HepG2 (cell line): ENCODE results near the gene ZBTB46. TPM values are rescaled to one million over a fixed set of nuclear protein-coding genes. Genes with fewer than 3 reads are reported as not detected.

ENCODE experiments used
- ATAC-seq: fragments of 200-7000 bp; cut with Tn5 transposase; 3 replicates; pipeline ENCODE4 v1.9.1; 2020; ENCODE audit warnings: mild to moderate bottlenecking, moderate library complexity
- BruUV-seq: library from RNA; stranded (reverse); fragments of 400-500 nt; replicated peaks from 2 replicates; lab custom pipeline; 2021; lab: Mats Ljungman, UMichigan
- CTCF ChIA-PET: fragments of 300-600 bp; formaldehyde crosslinking; extraction: SDS; loops from one replicate; lab custom pipeline; 2021; ENCODE audit warnings: low total read pairs, inconsistent platforms, low intra/inter-chr PET ratio; lab: Yijun Ruan, JAX
- POLR2A ChIA-PET: fragments of 350-600 bp; sonication (Branson Sonifier 250); formaldehyde crosslinking; loops from one replicate; lab custom pipeline; 2020; ENCODE audit warnings: antibody characterized with exemption, inconsistent platforms; lab: Yijun Ruan, JAX
- DNase-seq: peaks from one replicate; pipeline ENCODE4 v3.0.0-alpha.2; 2015; ENCODE audit warnings: low spot score
- FAIRE-seq: peaks from 3 replicates; lab custom pipeline; 2011; peaks lifted over from hg19 to GRCh38; lab: Jason Lieb, UNC
- H2AFZ ChIP-seq: one replicate; pipeline ENCODE4 v1.6.1; 2011; ENCODE audit warnings: low read length, inconsistent platforms
- H3K27ac ChIP-seq: fragments of 300-600 bp; 3 replicates; pipeline ENCODE4 v1.8.0; 2011; ENCODE audit warnings: mixed run types, mild to moderate bottlenecking, mixed read lengths, low read length, inconsistent platforms; ENCODE audit not compliant: insufficient read depth; ENCODE audit errors: extremely low read length
- H3K27me3 ChIP-seq, 2 experiments: fragments of 200-600 bp in 1 of 2; 2 replicates in 1 of 2; 3 replicates in 1 of 2; pipeline versions ENCODE4 v1.6.0 to v1.8.0; 2011; ENCODE audit warnings: low read length in 2 of 2, mild to moderate bottlenecking in 2 of 2, moderate library complexity in 2 of 2, inconsistent platforms in 1 of 2; ENCODE audit not compliant: insufficient read depth in 2 of 2, control insufficient read depth in 1 of 2
- H3K36me3 ChIP-seq, 2 experiments: fragments of 200-600 bp in 1 of 2; replicated peaks in 1 of 2; 2 replicates in 1 of 2; 3 replicates in 1 of 2; pipeline versions ENCODE4 v1.5.1 to v1.8.0; 2011; ENCODE audit warnings: low read length in 2 of 2, inconsistent platforms in 1 of 2; ENCODE audit not compliant: insufficient read depth in 2 of 2, control insufficient read depth in 1 of 2
- H3K4me1 ChIP-seq: 2 replicates; pipeline ENCODE4 v1.5.1; 2012; ENCODE audit warnings: low read length, inconsistent platforms; ENCODE audit not compliant: insufficient read depth
- H3K4me2 ChIP-seq: 2 replicates; pipeline ENCODE4 v1.6.0; 2011; ENCODE audit warnings: low read depth, low read length, inconsistent platforms
- H3K4me3 ChIP-seq, 3 experiments: fragments of 200-600 bp in 1 of 3; sonication (generic), shearing (Covaris generic) in 1 of 3; replicated peaks in 1 of 3; 2 replicates each; pipeline ENCODE4 v1.5.1; 2011 to 2016; ENCODE audit warnings: low read length in 3 of 3, inconsistent platforms in 2 of 3, low read depth in 2 of 3, mild to moderate bottlenecking in 2 of 3, control low read depth in 1 of 3, mixed read lengths in 1 of 3; ENCODE audit not compliant: insufficient read depth in 1 of 3
- H3K79me2 ChIP-seq: one replicate; pipeline ENCODE4 v1.6.1; 2011; ENCODE audit warnings: low read length, inconsistent platforms; ENCODE audit not compliant: insufficient read depth
- H3K9ac ChIP-seq: 2 replicates; pipeline ENCODE4 v1.6.0; 2011; ENCODE audit warnings: mild to moderate bottlenecking, low read depth, low read length, inconsistent platforms; ENCODE audit not compliant: insufficient read depth
- H3K9me3 ChIP-seq: 2 replicates; pipeline ENCODE4 v1.5.1; 2012; ENCODE audit warnings: mild to moderate bottlenecking, low read length
- H4K20me1 ChIP-seq: 2 replicates; pipeline ENCODE4 v1.6.0; 2011; ENCODE audit warnings: inconsistent platforms, mild to moderate bottlenecking, low read length, moderate library complexity; ENCODE audit not compliant: insufficient read depth
- ARNT ChIP-seq: fragments of 450-650 bp; IDR thresholded peaks from 2 replicates; pipeline ENCODE4 v1.6.1; 2017
- ASH2L ChIP-seq: fragments of 300-600, 200-600 bp; sonication (generic); IDR thresholded peaks from 2 replicates; pipeline ENCODE4 v1.7.0; 2017; ENCODE audit warnings: low read depth, mild to moderate bottlenecking, moderate library complexity, mixed read lengths, low read length; ENCODE audit not compliant: insufficient read length
- ATF4 ChIP-seq, 2 experiments: fragments of 450-650 bp in 1 of 2; sonication (generic) in 1 of 2; formaldehyde crosslinking; IDR thresholded peaks; 2 replicates each; pipeline versions ENCODE4 v1.5.0 to v1.8.0; 2020 to 2022; ENCODE audit warnings: mild to moderate bottlenecking in 1 of 2, missing genetic modification reagents in 1 of 2
- CBX2 ChIP-seq, 2 experiments: fragments of 200-600 bp in 1 of 2; sonication (generic); formaldehyde crosslinking in 1 of 2; IDR thresholded peaks; 2 replicates each; pipeline versions ENCODE4 v1.7.0 to v1.8.1; 2018 to 2022; ENCODE audit warnings: low read depth in 2 of 2, low read length in 1 of 2, mild to moderate bottlenecking in 1 of 2, missing genetic modification reagents in 1 of 2
- ELF3 ChIP-seq: IDR thresholded peaks from 2 replicates; pipeline ENCODE4 v1.6.1; 2016; ENCODE audit warnings: missing genetic modification reagents, missing compliant biosample characterization
- EP300 ChIP-seq, 3 experiments: sonication (generic) in 1 of 3; formaldehyde crosslinking in 1 of 3; IDR thresholded peaks; 2 replicates each; pipeline versions ENCODE4 v1.5.1 to v1.6.1; 2011 to 2020; ENCODE audit warnings: low read depth in 2 of 3, low read length in 2 of 3, borderline replicate concordance in 1 of 3, improper control_type of control experiment in 1 of 3, mild to moderate bottlenecking in 1 of 3, missing genetic modification reagents in 1 of 3, moderate library complexity in 1 of 3
- GLI4 ChIP-seq: sonication (generic); formaldehyde crosslinking; IDR thresholded peaks from 2 replicates; pipeline ENCODE4 v1.5.1; 2020; ENCODE audit warnings: missing genetic modification reagents, mild to moderate bottlenecking, moderate library complexity, borderline replicate concordance
- HMG20A ChIP-seq: IDR thresholded peaks from 2 replicates; pipeline ENCODE4 v1.6.1; 2016; ENCODE audit warnings: borderline replicate concordance
- IKZF1 ChIP-seq: fragments of 450-650 bp; IDR thresholded peaks from 2 replicates; pipeline ENCODE4 v1.7.1; 2016
- MAFG ChIP-seq: sonication (generic); formaldehyde crosslinking; IDR thresholded peaks from 2 replicates; pipeline ENCODE4 v1.5.1; 2020; ENCODE audit warnings: mild to moderate bottlenecking, missing genetic modification reagents
- MED1 ChIP-seq: sonication (generic); formaldehyde crosslinking; IDR thresholded peaks from 2 replicates; pipeline ENCODE4 v1.4.0; 2020; ENCODE audit warnings: missing genetic modification reagents
- PATZ1 ChIP-seq: sonication (generic); formaldehyde crosslinking; IDR thresholded peaks from 2 replicates; pipeline ENCODE4 v1.4.0; 2020; ENCODE audit warnings: missing genetic modification reagents
- ZNF224 ChIP-seq: sonication (generic); formaldehyde crosslinking; IDR thresholded peaks from 2 replicates; pipeline ENCODE4 v1.5.0; 2020; ENCODE audit warnings: mild to moderate bottlenecking, missing genetic modification reagents
- ZNF33A ChIP-seq: sonication (generic); formaldehyde crosslinking; IDR thresholded peaks from 2 replicates; pipeline ENCODE4 v1.5.1; 2020; ENCODE audit warnings: missing genetic modification reagents, mild to moderate bottlenecking, moderate library complexity, borderline replicate concordance
- ZNF460 ChIP-seq: sonication (generic); formaldehyde crosslinking; IDR thresholded peaks from 2 replicates; pipeline ENCODE4 v1.5.1; 2020; ENCODE audit warnings: missing genetic modification reagents, mild to moderate bottlenecking, borderline replicate concordance
- ZNF670 ChIP-seq: sonication (generic); formaldehyde crosslinking; IDR thresholded peaks from 2 replicates; pipeline ENCODE4 v1.8.0; 2022; ENCODE audit warnings: mild to moderate bottlenecking, missing genetic modification reagents, borderline replicate concordance
- WGBS: methylation state at CpG from one replicate; pipeline ENCODE4 v1.1.6; 2017; ENCODE audit warnings: low lambda C conversion rate; 5-methylcytosine and 5-hydroxymethylcytosine counted together
- in situ Hi-C: cut with HindIII; loops from 2 replicates; pipeline ENCODE4 v1.10.0; 2017; ENCODE audit warnings: low pct_unique_long_range_greater_than_20kb; ENCODE audit not compliant: extremely low pct_ligation_motif_present
- intact Hi-C: fragments of 100-400 bp; cut with micrococcal nuclease; formaldehyde crosslinking; loops from one replicate; pipeline ENCODE4 v1.10.0; 2022; ENCODE audit not compliant: unreplicated experiment
- polyA plus RNA-seq, 8 experiments: library from polyadenylated mRNA; depleted of rRNA in 3 of 8; stranded (reverse) in 7 of 8; unstranded in 1 of 8; fragments of >200 nt; fragmentation: Illumina TruSeq in 4 of 8; extraction: Trizol in 4 of 8; gene quantifications; 2 replicates each; pipeline versions ENCODE4 v1.2.1 to v1.2.3, GENCODE V29; 2011 to 2016; ENCODE audit warnings: low read depth in 4 of 8, missing spikeins in 1 of 8, mixed read lengths in 1 of 8; ENCODE audit not compliant: insufficient read depth in 1 of 8
- total RNA-seq, 5 experiments: library from RNA; depleted of rRNA; stranded (reverse); fragments of >200 nt; fragmentation: Illumina TruSeq; extraction: Trizol; gene quantifications; 2 replicates each; pipeline ENCODE4 v1.2.3, GENCODE V29; 2016; ENCODE audit warnings: low read depth in 1 of 5
- TF ChIP-seq, protein P1 (sequence below): IDR thresholded peaks from 2 replicates; pipeline ENCODE4 v1.6.1; 2016; ENCODE audit warnings: missing biosample characterization, missing genetic modification reagents, low read depth

ZBTB46 gene
- total and polyA plus RNA-seq, 2 of the 13 experiments (the other 11 are each of a cell fraction or from before 2014, with no cell fraction given) = 1.6 to 13.5 TPM

- TF ChIP-seq EP300 (IDR thresholded peaks at IDR 0.05; ENCODE audit: low read depth in 2 of 2, low read length in 2 of 2) = peak; percentile 77 to 79; a peak in 3 of 4 replicates
- peak; percentile 79 for TF ChIP-seq EP300 (CRISPR knock-in tag; IDR thresholded peaks at IDR 0.05; ENCODE audit: borderline replicate concordance)
- peak; percentile 95; the same call in 1 of the 2 replicates for TF ChIP-seq GLI4
- TF ChIP-seq ZNF224 (CRISPR knock-in tag) = peak; percentile 15; the same call in 1 of the 2 replicates
- TF ChIP-seq HMG20A (CRISPR knock-in tag) = peak; percentile 82
These were observed 90.3 kb downstream of the ZBTB46 start (continued) for GRCh38 chr20:63740627-63741353.

DNA sequence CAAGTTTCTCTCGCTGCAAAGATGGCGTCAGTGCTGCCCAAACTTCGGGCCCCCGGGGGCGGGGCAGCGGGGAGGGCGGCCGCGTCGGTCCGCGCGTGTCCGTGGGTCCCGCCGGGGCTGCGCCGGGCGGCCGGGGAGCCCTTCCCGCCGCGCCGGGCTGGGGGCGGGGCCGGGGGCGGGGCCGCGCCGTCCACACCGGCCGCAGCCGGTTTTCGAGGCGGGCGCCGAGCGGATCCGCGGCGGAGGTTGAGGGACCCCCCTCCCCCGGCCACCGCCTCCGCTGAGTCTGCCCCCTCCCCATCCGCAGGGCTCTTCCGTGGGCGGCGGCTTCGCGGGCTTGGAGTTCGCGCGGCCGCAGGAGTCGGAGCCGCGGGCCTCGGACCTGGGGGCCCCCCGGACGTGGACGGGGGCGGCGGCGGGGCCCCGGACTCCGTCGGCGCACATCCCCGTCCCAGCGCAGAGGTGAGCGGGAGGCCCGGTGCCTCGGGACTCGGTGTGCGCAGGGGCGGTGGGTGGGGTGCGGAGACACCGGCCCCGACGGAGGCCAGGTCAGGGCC lies 90.9 kb downstream of the ZBTB46 start:
- Histone ChIP-seq H3K9ac (peak overlapping the region; percentile 84), H3K9me3 (no peaks in the 10 kb centered on the region), H2AFZ (no peak overlapping the region), H3K36me3 (peaks cover 25 to 28% of the 10 kb centered on the region in 2 experiments), H3K27me3 (no peaks in the 10 kb centered on the region), H4K20me1 (no peaks in the 10 kb centered on the region), H3K79me2 (peaks cover 23% of the 10 kb centered on the region), H3K27ac (peak overlapping the region; percentile 92), H3K4me2 (peak overlapping the region; percentile 95), H3K4me3 (peak overlapping the region; percentile 61 to 84 (median 83)), H3K4me1 (peaks cover 64% of the 10 kb centered on the region)
- no peak for DNase-seq
- ChIA-PET POLR2A (interaction anchor here (0.6 to 2.4 kb wide), 27 partner anchors 10 to 322 kb away, joined by 3 to 41 read pairs (median 6); partner anchors contain the start of genes ARFRP1, DNAJC5, GMEB2 and PRPF6), CTCF (no interaction called here)
- ATAC-seq = no peak
- no peak for FAIRE-seq
- intact Hi-C loops (loop anchor here (2.0 to 10.0 kb wide), 3 partner anchors 33 to 125 kb away; partner anchors contain the start of genes ABHD16B, ARFRP1 and TPD52L2), in situ Hi-C loops (loop anchor here (5.0 kb wide), 1 partner anchor 33 kb away; the partner anchor contains the start of genes ARFRP1 and ZGPAT)
- no TSS peak for BruUV-seq
- WGBS = 0% methylated on average over 10 of the region's 80 CpGs
- TF ChIP-seq ZNF33A (CRISPR knock-in tag) = no peak
- TF ChIP-seq ZNF670 (CRISPR knock-in tag) = no peak
- TF ChIP-seq MED1 (CRISPR knock-in tag) = no peak
- no peak for TF ChIP-seq ZNF460
- no peak for TF ChIP-seq CBX2 (IDR thresholded peaks at IDR 0.05; ENCODE audit: low read depth, low read length)
- no peak for TF ChIP-seq CBX2 (CRISPR knock-in tag; IDR thresholded peaks at IDR 0.05; ENCODE audit: low read depth)
- TF ChIP-seq ELF3 (CRISPR knock-in tag) = no peak
- no peak for TF ChIP-seq ASH2L
- no peak for TF ChIP-seq ARNT
- no peak for TF ChIP-seq ATF4 (CRISPR knock-in tag; IDR thresholded peaks at IDR 0.05)
- peak; percentile 14; the same call in 1 of the 2 replicates for TF ChIP-seq MAFG
- peak; percentile 58 for TF ChIP-seq PATZ1 (CRISPR knock-in tag)
- TF ChIP-seq, protein P1, sequence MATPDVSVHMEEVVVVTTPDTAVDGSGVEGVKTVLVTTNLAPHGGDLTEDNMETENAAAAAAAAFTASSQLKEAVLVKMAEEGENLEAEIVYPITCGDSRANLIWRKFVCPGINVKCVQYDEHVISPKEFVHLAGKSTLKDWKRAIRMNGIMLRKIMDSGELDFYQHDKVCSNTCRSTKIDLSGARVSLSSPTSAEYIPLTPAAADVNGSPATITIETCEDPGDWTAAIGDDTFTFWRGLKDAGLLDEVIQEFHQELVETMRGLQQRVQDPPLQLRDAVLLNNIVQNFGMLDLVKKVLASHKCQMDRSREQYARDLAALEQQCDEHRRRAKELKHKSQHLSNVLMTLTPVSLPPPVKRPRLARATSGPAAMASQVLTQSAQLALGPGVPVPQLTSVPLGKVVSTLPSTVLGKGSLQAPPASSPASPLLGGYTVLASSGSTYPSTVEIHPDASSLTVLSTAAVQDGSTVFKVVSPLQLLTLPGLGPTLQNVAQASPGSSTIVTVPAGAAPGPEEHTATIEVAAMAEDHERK (CRISPR knock-in tag) = no peak
- no peak for TF ChIP-seq IKZF1
